NOMO-1 treated with DMSO at 0.1 percent for 48 hours (cell line): ENCODE data around the gene APOBEC3B.
A peak's percentile ranks its signal among the peaks of the same experiment; 100 is the strongest.
"Not testable (repeated sequence)": the region's sequence is repeated elsewhere in the genome, so short reads cannot be mapped to it uniquely, and the experiment has no call there.

Experiments
- DNase-seq: peaks from one replicate; lab custom pipeline; 2025; ENCODE audit not compliant: unreplicated experiment; lab: John Stamatoyannopoulos, UW

The APOBEC3B gene

DNA sequence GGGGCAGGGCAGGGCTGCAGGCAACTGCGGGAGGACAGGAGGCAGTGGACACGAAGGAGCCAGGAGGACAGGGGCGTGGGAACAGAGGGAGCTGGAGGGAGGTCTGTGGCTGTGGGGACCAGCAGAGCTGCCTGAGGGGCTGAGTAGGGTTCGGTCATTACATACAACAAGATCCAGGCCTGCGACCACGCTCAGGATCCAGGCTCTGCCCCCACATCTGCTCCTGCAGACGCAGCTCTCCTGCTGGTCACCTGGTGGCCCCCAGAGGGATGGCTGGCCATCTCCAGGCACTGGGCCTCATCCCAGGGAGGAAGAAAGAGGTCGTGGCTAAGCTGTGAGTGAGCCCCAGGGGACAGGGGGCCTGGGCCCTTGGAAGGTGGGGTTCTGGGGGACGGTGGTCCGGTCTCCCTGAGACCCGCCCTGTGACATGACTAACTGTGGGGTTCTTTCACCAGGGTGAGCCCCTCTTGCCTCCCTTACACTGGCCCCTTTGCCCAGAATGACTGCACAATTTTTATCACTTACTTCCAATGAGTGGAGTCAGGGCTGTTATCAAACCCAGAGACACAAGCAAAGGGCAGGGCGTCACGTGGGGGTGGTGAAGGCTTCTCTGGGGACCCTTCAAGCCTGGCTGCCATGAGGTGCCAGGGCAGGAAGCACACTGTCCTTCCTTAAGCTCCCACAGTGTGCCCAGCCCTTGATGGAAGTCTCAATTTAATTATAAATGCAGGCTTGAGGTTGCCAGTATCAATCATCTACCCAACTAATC, 31.4 kb upstream of the APOBEC3B start:
- no peak for DNase-seq

DNA sequence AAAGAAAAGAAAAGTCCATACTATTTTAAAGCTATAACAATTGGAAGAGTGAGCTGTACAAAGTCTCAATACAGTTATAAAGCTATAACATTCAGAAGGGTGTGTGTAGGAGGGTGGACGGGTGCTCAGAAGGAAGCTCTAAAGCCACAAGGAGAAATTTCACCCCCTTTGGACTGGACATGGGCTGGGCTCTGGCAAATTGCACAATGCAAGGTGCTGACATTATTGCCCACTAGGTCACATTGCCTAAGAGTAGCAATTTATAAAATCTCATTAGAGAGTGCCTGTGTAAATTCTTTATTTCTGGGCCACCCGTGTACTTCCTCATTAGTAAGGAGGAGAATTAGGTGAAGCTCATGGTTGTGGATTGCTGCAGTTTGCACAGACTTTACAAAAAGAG, 30.4 kb upstream of the APOBEC3B start:
- DNase-seq: peak; percentile 81

DNA sequence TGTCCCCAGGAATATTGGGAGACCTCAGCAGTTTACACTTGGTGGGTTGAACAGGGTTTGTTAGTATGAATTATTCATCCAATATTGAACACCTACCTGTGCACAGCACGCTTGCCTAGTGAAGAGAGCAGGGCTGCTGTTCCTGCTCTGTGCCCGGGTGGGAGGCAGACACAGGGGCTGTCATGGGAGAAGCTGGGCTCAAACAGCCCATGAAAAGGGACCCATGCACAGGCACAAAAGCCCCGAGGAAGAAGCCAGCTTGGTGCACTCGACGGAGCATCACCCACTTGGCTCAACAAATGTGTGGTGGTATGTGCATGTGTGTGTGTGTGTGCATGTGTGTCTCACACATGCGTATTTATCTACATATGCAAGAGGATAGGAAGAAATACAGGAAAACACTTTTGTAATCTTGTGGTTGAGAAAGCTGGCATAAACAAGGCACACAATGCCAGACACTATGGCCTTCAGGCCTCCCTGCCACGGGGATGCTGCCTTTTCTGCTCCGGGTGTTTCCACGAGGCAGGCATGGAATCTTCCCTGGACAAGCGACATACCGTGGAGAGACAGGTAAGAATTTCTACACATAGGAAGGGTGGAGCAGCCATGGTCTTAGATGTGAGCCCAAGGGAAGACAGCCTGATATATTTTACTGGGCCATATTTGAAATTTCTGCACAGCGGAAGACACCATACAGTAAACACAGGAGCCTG, 29.7 kb upstream of the APOBEC3B start:
- peak; percentile 20 for DNase-seq

DNA sequence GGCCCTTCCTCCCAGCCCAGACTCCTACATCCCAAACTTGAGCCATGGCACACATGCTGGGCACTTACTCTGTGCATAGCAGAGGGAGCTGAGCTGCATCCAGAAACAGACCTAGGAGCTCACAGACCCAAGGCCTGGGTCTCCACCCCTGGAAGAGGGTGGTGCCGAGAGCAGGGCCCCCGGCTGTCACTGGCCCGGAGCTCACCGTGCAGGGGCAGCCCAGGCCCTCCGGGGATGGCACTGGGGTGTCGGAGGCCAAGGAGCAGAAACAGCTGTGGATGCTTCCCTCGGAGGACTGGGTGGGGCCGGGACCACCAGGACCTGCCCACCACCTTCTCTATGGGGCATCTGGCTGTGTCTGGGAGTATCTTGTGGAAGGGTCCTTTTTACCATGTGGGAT, 29.1 kb upstream of the APOBEC3B start:
- DNase-seq: no peak

DNA sequence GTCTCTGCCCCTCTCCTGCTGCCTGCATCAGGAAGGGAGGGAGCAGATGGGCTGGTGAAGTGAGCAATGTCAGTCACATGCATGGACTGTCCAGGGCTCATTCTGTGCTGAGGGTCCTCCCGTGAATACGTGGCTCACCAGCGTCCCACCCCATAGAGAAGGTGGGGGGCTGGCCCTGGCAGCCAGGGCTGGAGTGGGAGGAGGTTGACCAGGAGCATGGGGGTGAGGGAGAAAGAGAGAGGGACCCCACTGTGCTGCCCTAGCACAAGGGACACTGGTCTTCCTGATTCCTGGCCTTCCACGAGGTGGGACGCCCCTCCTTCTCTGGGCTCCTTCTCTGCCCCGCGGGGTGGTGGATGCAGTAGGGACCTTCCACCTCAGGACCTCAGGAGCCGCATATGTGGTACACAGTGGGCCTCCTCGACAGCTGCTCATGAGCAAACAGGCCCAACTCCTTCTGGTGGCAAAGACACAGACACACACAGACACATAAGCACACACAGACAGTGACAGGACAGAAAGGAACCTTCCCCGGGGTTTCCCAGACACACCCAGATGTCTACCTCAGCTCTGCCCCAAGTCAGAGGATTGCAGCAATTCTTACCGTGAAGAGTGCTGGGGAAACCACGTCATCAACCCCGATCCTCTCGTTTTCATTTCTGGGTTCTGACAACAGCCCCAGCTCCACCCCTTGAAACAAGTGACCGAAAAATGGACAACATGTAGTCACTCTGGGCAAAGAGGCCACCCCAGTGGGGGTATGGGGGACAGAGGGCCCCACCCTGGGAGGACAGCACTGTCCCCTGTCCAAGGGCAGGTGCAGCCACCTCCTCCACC, 28.4 kb upstream of the APOBEC3B start:
- DNase-seq: peak; percentile 88

DNA sequence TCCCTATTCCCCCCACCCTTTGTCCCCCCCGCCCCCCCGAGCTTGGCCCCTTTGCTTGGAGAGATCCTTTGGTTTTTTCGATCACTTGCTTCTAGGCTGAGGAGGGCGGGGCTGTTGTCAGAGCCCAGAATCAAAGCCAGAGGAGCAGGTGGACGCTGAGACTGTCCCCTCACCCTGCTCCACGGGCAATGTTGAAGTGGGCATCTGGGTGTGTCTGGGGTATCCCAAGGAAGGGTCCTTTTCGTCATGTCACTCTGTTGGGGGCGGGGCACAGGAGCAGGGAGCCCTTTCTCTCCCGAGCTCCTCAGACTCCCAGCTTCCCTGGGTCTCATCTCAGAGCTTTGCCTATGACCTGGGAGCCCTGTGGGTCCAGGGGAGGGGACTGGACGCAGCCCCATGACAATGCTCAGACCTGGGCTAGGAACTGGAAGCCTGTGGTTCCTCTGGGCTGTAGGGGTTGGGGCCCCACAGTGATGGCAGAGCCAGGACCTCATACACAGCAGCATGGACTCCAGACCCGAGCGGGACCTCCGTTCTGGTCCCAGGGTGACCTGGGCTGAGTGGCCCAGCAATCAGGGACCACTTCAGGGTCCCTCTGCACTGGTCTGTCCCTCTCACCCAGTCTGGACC, 27.6 kb upstream of the APOBEC3B start:
- no peak for DNase-seq

DNA sequence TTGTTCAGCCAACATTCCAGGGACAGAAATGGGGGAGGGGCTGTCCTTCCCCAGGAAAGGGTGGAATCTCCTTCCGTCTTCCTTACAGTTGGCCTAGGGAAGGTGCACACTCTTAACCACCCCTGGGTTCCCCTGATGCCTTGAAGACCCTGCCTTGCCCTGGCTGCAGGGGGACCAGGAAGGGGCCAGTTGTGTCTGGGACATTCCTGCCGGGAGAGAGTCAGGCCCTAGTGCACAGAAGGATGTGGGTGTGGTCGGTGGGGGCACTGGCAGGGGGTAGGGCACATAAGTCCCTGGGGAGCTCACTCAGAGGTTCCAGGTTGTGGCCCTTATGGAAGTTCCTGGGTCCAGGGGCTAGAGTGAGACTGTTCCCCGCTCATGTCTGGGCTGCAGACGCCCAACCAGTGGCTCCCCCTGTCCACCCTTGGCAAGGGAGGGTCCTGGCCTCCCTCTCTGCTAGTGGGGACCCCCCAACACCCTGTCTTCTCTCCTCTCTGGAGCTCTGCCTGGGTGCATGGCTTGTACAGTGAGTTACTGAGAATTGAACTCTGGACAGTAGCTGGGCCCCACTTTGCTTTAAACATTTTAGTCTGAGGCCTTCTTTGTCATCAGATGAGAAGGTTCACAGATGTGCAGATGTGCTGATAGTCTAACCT, 26.8 kb upstream of the APOBEC3B start:
- no peak for DNase-seq

DNA sequence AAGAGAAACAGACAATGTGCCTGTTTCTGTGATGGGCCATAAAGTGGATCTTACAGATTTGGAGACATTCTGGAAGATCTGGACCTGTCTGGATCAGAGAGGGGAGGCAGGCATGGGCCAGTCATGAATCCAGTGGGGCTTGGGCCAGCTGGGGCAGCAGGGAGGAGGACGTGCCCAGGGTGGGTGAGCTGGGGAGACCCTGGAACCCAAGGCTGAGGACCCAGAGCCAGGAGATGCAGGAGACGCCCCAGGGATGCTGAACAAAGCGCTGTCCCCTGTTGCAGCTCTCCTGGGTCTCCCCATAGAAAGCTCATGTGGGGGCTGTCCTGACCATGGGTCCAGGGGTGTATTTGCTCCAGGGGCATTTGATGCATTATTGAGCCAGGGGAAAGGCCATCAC, 26.2 kb upstream of the APOBEC3B start:
- no peak for DNase-seq

DNA sequence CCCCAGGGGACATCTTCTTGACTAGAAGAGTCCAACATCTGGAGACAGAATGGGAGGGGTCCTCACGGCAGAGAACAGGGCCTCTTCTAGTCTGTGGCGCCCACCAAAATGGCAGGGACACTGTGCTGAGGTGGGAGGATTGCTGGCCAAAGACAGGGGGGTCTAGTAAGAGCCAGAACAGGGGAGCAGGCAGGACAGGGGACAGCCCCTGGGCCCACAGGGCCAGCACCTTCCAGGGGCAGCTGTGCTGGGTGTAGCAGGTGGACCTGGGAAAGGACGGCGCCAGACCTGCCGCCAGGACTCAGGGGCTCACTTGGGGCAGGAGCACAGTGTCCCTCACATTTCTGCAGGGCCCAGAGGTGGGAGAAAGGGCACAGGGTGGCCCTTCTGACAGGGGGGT, 25.6 kb upstream of the APOBEC3B start:
- no peak for DNase-seq

DNA sequence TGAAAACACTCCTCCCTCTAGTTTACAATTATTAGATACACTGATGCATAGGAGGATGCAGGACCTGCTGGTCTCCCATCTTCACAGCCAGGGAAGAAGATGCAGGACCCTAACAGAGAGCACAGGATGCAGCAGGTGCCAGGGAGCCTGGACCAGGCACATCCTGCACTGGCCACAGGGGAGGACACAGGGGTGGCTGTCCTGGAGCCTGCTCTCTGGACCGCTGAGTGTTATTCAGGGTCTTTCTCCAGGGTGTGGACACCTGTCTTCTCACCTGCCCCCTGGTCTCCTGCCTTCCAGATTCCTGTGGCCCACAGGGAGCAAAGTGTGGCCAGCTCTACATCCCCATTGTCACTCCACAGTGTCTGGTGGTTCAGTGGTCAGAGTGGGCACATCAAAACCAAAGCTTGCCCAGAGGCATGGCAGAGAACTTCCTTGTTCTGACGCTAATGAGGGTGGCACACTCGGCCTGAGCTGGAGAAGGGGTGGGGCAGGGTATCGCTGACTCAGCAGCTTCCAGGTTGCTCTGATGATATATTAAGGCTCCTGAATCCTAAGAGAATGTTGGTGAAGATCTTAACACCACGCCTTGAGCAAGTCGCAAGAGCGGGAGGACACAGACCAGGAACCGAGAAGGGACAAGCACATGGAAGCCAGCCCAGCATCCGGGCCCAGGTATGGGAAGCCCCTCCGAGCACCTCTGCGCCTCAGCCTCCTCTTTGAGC, 24.9 kb upstream of the APOBEC3B start, which contains the start of gene APOBEC3A:
TSS of gene APOBEC3A (plus strand) at position 564 of the 725 bp plus-strand sequence. CDS start at position 647, 83 bp downstream.
- peak; percentile 28 for DNase-seq

DNA sequence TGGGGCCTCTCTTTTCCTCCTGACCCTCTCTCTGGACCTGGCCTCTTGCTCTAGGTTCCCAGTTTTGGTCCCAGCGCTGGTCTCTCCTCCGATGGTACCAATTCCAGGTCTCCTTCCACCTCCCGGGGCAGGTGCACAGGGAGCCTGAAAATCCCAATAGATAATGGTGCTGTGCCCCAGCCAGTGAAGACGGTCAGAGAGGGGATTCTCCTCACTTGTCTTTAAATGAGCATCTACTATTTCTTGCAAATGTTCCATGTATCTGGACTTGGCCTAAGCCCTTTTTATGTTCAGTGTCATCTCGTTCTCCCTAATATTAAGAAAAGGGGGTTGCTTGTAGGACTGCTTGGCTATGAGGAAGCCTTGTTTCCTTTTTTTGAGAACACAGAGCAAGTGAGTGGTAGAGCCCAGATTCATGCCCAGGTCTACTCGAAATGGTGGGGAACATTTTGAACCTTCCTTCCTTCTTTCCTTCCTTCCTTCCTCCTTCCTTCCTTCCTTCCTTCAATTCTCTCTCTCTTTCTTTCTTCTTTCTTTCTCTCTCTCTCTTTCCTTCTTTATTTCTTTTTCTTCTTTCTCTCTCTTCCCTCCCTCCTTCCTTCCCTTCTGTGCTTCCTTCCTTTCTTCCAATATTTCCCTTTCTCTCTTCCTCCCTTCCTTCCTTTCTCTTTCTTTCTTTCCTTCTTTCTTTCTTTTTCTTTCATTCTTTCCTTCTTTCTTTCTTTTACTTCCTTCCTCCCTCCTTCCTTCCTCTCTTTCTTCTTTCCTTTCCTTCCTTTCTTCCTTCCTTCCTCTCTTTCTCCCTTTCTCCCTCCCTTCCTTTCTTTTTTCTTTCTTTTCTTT, 24.1 kb upstream of the APOBEC3B start:
- peak; percentile 21 for DNase-seq

DNA sequence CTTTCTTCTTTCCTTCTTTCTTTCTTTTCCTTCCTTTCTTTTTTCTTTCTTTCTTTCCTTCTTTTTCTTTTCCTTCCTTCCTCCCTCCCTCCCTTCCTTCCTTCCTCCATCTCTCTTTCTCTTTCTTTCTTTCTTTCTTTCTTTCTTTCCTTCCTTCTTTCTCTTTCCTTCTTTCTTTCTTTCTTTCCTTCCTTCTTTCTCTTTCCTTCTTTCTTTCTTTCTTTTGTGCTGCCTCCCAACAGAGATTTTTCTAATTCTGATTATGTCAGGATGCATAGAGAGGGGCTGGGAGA, 23.6 kb upstream of the APOBEC3B start:
- not testable (repeated sequence) for DNase-seq

DNA sequence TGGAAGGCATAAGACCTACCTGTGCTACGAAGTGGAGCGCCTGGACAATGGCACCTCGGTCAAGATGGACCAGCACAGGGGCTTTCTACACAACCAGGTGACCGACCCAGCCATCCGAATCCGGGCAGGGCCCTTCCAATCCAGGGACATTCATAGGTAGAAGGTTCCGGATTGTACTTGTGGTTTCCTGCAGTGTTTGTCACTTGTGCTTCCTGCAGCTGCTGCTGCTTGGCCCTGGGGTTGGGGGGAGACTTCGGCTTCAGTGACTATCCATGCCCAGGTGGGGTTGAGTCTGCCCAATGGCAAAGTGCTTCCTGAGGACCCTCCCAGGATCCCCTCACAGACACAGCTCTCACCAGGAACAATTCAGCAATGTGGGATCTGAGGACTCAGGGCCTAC, 22.6 kb upstream of the APOBEC3B start:
- DNase-seq: no peak

DNA sequence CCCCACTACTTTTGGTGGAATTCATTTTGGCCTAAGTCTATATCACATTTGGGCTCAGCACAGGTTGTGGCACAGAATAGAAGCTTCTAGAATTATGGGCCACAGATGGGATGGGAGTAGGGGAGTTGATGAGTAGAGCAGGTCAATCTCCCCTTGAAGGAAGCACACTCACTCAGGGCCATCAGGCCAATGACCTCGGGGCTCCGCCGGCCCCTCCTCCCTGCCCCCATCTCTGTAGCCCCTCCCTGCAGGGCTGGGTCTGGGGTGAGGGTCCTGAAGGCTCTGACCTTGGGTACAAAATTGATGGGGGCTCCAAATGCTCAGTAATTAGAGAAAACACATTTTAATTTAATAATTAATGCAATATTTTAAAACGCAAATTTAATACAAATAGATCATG, 21.5 kb upstream of the APOBEC3B start:
- DNase-seq: not testable (repeated sequence)

DNA sequence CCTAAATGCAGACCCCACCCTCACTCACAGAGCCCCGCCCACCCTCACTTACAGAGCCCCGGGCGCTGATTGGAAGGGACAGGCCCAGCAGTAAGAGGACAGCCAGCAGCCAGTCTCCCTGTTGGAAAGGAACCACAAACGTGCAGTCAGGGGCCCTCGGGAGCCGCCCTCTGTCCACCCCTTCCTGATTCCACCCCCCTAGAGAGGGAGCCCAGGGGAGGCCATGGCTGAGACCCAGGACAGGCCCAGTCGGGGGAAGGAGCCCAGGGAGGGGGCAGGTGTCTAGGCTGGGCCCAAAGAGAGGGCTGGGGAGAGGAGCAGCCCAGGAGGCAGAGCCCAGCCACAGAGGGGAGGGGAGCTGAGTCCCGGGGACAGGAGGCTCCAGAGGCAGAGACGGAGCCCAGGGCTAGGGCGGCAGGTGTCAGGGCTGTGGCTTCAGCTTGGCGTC, 18.8 kb upstream of the APOBEC3B start:
- not testable (repeated sequence) for DNase-seq

DNA sequence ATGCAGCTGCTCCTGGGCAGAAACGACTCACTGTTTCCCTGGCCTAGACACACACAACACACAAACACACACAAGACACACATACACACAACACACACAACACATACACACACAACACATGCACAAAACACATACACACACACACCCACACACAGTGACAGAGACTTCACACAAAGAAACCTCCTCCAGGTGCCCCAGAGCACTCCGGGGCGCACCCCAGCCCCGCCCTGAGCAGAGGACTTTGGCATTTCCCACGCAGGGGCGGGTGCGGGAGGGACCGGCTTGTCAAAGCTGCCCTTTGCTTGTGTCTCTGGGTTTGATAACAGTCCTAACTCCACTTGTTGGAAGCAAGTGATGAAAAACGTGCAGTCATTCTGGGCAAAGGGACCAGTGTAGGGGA, 18.3 kb upstream of the APOBEC3B start:
- DNase-seq: no peak

DNA sequence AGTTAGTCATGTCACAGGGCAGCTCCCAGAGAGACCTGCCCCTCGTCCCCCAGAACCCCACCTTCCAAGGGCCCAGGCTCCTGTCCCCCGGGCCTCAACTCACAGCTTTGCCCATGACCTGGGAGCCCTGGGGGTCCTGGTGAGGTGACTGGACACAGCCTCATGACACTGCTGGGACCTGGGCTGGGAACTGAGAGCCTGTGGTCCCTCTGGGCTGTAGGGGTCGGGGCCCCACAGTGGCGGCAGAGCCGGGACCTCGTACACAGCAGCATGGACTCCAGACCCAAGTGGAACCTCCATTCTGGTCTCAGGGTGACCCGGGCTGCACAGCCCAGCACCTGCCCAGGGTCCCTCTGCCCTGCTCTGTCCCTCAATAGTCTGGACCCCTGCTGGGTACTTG, 17.8 kb upstream of the APOBEC3B start:
- no peak for DNase-seq

DNA sequence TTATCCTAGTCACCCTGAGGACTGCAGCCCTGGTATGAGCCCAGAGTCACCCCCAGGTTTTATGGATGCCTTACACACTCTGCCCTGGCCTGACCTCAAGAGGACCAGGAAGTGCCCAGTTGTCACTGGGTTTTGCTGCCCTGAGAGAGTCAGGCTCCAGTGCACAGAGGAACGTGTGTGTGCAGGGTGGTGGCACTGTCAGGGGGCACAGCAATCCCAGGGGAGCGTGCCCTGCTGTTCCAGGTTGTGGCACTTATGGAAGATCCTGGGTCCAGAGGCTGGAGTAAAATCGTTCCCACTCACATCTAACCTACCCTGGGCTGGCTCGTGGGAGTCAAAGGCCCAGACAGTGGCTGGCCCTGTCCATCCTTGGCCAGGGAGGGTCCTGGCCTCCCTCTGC, 17.2 kb upstream of the APOBEC3B start:
- no peak for DNase-seq
